ENCODE measurements around the gene ZSCAN16.
A peak's percentile ranks its signal among the peaks of the same experiment; 100 is the strongest.

ZSCAN16 gene

DNA sequence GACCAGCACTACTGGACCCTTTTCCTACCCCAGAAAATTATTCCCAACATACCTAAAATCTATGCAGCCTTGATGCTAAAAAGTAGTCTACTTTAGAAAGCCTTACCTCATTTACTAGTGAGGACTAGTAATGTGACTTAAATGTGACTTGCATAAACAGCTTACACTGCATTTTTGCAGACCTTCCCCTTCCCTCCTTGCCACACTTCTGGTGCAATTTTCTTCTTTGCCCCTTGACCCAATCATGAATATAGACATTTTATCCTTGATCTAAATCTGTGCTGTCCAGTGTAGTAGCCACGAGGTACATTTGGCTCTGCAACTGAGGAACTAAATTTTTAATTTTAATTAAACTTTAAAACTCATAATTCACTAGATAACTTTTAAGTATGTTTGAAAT lies 10.3 kb downstream of the ZSCAN16 start:
- no peak overlapping the region for H3K4me3 ChIP-seq (ENCODE audit: low read depth, low read length)
- H3K27me3 ChIP-seq (ENCODE audit: insufficient read depth, low read depth, severe bottlenecking), result no peaks in the 10 kb centered on the region
- DNase-seq, result no peak
- H3K9me3 ChIP-seq (ENCODE audit: severe bottlenecking), result no peaks in the 10 kb centered on the region
- TF ChIP-seq, protein P1, sequence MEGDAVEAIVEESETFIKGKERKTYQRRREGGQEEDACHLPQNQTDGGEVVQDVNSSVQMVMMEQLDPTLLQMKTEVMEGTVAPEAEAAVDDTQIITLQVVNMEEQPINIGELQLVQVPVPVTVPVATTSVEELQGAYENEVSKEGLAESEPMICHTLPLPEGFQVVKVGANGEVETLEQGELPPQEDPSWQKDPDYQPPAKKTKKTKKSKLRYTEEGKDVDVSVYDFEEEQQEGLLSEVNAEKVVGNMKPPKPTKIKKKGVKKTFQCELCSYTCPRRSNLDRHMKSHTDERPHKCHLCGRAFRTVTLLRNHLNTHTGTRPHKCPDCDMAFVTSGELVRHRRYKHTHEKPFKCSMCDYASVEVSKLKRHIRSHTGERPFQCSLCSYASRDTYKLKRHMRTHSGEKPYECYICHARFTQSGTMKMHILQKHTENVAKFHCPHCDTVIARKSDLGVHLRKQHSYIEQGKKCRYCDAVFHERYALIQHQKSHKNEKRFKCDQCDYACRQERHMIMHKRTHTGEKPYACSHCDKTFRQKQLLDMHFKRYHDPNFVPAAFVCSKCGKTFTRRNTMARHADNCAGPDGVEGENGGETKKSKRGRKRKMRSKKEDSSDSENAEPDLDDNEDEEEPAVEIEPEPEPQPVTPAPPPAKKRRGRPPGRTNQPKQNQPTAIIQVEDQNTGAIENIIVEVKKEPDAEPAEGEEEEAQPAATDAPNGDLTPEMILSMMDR (IDR thresholded peaks at IDR 0.05; ENCODE audit: low read depth, low read length), result no peak
- H3K27ac ChIP-seq, result no peak overlapping the region
- peaks cover 41% of the 10 kb centered on the region for H3K36me3 ChIP-seq

DNA sequence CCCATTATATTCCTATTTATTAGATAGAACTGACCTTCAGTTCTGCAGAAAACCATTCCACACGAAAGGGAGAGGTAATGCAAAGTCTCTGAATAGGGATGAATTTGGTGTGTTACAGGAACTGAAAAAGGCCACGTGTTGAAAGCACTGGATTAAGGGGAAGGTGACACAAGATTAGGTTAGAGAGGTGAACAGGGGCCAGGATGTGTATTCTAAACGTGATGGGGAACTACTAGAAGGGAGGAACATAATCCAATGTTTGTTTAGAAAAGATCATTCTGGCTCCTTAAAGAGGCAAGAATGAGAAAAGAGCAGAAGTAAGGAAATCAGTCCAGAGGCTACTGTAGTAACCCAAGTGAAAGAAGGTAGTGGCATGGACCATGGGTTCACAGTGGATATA lies 11.0 kb downstream of the ZSCAN16 start:
- TF ChIP-seq, protein P1 (IDR thresholded peaks at IDR 0.05; ENCODE audit: low read depth, low read length), result no peak
- no peaks in the 10 kb centered on the region for H3K9me3 ChIP-seq (ENCODE audit: severe bottlenecking)
- no peaks in the 10 kb centered on the region for H3K27me3 ChIP-seq (ENCODE audit: insufficient read depth, low read depth, severe bottlenecking)
- H3K4me3 ChIP-seq (ENCODE audit: low read depth, low read length), result peak overlapping the region; percentile 98; the same call in 1 of the 2 replicates
- H3K27ac ChIP-seq, result no peak overlapping the region
- DNase-seq, result no peak
- peaks cover 35% of the 10 kb centered on the region for H3K36me3 ChIP-seq

DNA sequence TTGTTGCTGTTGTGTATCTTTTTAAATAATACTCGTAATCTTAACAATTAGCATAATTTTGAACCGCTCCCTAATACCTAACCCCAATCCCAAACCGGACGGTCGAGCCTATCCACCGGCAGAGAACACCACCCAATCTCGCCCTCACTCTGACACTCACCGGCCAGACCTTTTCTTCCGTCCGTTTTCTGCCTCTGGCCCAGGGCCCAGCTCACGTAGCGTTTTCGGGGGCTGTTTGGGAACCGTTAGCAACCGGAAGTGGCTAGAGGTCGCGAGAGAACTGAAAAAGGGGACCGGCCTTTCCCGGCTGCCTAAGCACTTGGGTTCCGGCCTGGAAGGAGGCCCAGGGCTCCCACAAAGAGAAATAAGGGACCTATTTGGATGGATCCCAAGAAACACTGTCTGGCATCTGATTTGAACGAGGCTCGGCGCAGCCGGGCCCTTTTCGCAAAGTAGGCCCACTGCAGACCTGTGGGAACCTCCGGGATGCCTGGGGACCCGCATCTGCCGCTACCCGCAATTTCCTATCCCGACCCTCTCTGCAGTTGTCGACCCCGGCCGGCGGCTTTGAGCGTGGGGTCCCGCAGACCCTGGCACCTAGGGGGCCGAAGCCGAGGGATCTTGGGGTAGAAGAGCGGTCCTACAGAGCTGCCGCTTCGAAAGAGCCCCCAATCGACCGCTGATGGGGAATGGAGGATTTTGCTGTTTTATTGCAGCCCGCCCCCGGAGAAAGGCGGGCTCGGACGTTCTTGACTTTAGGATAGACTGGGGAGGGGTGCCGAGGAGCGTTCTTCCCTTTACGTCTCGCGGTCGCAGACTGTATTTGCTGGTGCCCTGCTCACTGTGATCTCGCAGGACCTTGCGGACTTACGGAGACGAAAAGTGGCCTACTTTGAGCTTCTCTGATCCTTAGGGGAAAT lies 12.4 kb downstream of the ZSCAN16 start:
- TF ChIP-seq, protein P1 (IDR thresholded peaks at IDR 0.05; ENCODE audit: low read depth, low read length), result no peak

DNA sequence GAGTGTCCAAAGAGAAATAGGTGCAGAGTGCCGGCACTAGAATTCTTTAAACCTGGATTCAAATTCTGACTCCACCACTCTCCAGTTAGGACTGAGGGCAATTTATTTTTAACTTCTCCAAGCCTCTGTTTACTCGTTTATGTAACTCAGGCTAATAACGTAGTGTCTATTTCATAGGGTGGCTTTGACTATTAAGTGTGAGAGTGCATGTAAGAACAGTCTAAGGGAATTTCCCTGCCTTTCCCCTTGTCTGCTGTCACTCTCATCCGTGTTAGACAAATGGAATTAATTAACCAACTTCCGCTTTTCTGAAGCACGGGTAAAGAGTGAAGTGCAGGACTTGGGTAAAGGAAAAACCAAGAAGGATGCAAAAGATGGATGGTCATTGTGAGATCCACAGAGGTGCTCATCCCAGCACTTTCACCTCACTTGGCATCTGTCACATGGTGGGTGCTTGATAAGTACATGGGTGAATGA lies 13.1 kb downstream of the ZSCAN16 start:
- Histone ChIP-seq H3K4me3 (ENCODE audit: low read depth, low read length) (peak overlapping the region; percentile 98), H3K9me3 (ENCODE audit: severe bottlenecking) (no peaks in the 10 kb centered on the region), H3K27me3 (ENCODE audit: insufficient read depth, low read depth, severe bottlenecking) (no peaks in the 10 kb centered on the region), H3K27ac (peak overlapping the region; percentile 92), H3K36me3 (peaks cover 20% of the 10 kb centered on the region)
- TF ChIP-seq, protein P1 (IDR thresholded peaks at IDR 0.05; ENCODE audit: low read depth, low read length), result no peak
- no peak for DNase-seq

More for the DNA sequence above, 12.4 kb downstream of the ZSCAN16 start:
- Histone ChIP-seq H3K27ac (peak overlapping the region; percentile 92), H3K4me3 (ENCODE audit: low read depth, low read length) (peak overlapping the region; percentile 98), H3K36me3 (peaks cover 23% of the 10 kb centered on the region), H3K9me3 (ENCODE audit: severe bottlenecking) (no peaks in the 10 kb centered on the region), H3K27me3 (ENCODE audit: insufficient read depth, low read depth, severe bottlenecking) (no peaks in the 10 kb centered on the region)
- peak; percentile 95 for DNase-seq

DNA sequence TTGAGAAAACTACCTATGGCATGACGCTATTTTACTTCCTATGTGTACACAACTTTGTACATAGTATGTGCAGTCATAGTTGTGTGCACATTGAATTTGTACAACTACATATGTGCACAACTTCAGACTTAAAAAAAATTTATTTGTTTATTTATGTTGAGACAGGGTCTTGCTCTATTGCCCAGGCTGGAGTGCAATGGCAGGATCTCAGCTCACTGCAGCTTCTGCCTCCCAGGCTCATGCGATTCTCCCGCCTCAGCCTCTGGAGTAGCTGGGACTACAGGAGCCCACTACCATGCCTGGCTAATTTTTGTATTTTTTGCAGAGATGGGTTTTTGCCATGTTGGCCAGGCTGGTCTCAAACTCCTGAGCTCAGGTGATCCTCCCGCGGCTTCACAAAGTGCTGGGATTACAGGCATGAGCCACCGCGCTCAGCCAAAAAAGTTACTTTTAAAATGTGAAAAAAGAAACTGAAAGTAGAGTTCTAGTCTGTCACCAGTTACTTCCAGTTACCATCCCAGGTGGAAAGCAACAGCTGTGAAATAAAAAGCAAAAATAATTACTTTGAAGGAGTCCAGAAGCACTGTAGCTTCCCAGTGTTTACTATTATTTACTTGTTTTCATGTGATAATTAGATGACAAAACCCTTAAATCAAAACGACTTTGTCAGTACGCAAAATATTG lies 15.6 kb downstream of the ZSCAN16 start:
- TF ChIP-seq, protein P1 (IDR thresholded peaks at IDR 0.05; ENCODE audit: low read depth, low read length), result no peak
- no peak overlapping the region for H3K4me3 ChIP-seq (ENCODE audit: low read depth, low read length)

More for the DNA sequence above, 15.6 kb downstream of the ZSCAN16 start:
- Histone ChIP-seq H3K9me3 (ENCODE audit: severe bottlenecking) (no peaks in the 10 kb centered on the region), H3K27ac (no peak overlapping the region), H3K27me3 (ENCODE audit: insufficient read depth, low read depth, severe bottlenecking) (no peaks in the 10 kb centered on the region), H3K36me3 (peaks cover 19% of the 10 kb centered on the region)
- no peak for DNase-seq

All from WERI-Rb-1 (cell line).